DMS 273 treated with DMSO at 0.1 percent for 48 hours (cell line): ENCODE measurements around the gene LARP4B.

Experiments used
- DNase-seq: peaks from one replicate; lab custom pipeline; 2025; lab: John Stamatoyannopoulos, UW

LARP4B gene

GRCh38 chr10:866577-866941 lies 64.9 kb downstream of the LARP4B start:
- no peak for DNase-seq

- DNase-seq: no peak
Observed at GRCh38 chr10:865924-866576, 65.5 kb downstream of the LARP4B start.

GRCh38 chr10:865257-865656 lies 66.2 kb downstream of the LARP4B start:
- DNase-seq: no peak

GRCh38 chr10:860519-860918 lies 71.0 kb downstream of the LARP4B start:
- DNase-seq: no peak

GRCh38 chr10:856416-857157 lies 74.9 kb downstream of the LARP4B start:
- DNase-seq: no peak

- no peak for DNase-seq
Observed at GRCh38 chr10:855671-856070, 75.8 kb downstream of the LARP4B start.

GRCh38 chr10:855079-855478 lies 76.4 kb downstream of the LARP4B start:
- no peak for DNase-seq

- no peak for DNase-seq
Observed at GRCh38 chr10:853017-853416, 78.5 kb downstream of the LARP4B start.

GRCh38 chr10:852386-852785 lies 79.1 kb downstream of the LARP4B start:
- no peak for DNase-seq

GRCh38 chr10:851901-852300 lies 79.6 kb downstream of the LARP4B start:
- DNase-seq: no peak

GRCh38 chr10:850093-850492 lies 81.4 kb downstream of the LARP4B start:
- DNase-seq: no peak

- DNase-seq: no peak
Observed at GRCh38 chr10:847868-848267, 83.6 kb downstream of the LARP4B start.

- DNase-seq: no peak
Observed at GRCh38 chr10:846126-846685, 85.3 kb downstream of the LARP4B start.

GRCh38 chr10:845526-845925 lies 86.0 kb downstream of the LARP4B start:
- no peak for DNase-seq

GRCh38 chr10:844552-844951 lies 87.0 kb downstream of the LARP4B start:
- DNase-seq: no peak

- DNase-seq: no peak
Observed at GRCh38 chr10:843703-844102, 87.8 kb downstream of the LARP4B start.

- DNase-seq: no peak
Observed at GRCh38 chr10:842795-843194, 88.7 kb downstream of the LARP4B start.

GRCh38 chr10:841535-841934 lies 90.0 kb downstream of the LARP4B start:
- DNase-seq: no peak

GRCh38 chr10:839550-840205 lies 91.8 kb downstream of the LARP4B start:
- DNase-seq: no peak

GRCh38 chr10:836782-837181 lies 94.7 kb downstream of the LARP4B start:
- DNase-seq: no peak

GRCh38 chr10:834493-834892 lies 97.0 kb downstream of the LARP4B start:
- DNase-seq: no peak

GRCh38 chr10:829241-829640 lies 102.3 kb downstream of the LARP4B start:
- no peak for DNase-seq

GRCh38 chr10:828191-828590 lies 103.3 kb downstream of the LARP4B start:
- no peak for DNase-seq
